KMS-11 (cell line): Measurements from ENCODE around the gene ATRIP.

ENCODE experiments used
- H2AFZ ChIP-seq: fragments of 200-600 bp; sonication (generic); 2 replicates; pipeline ENCODE4 v1.6.1; 2016; ENCODE audit warnings: antibody characterized with exemption, mixed run types, low read depth
- H3K27ac ChIP-seq: fragments of 200-600 bp; sonication (generic); 2 replicates; pipeline ENCODE4 v1.6.1; 2016; ENCODE audit warnings: mild to moderate bottlenecking, mixed run types
- H3K27me3 ChIP-seq: fragments of 200-600 bp; sonication (generic); 2 replicates; pipeline ENCODE4 v1.6.1; 2017; ENCODE audit warnings: mild to moderate bottlenecking, low read depth, mixed run types, moderate library complexity; ENCODE audit not compliant: insufficient read depth
- H3K36me3 ChIP-seq: fragments of 200-600 bp; sonication (generic); 2 replicates; pipeline ENCODE4 v1.6.1; 2017; ENCODE audit warnings: mild to moderate bottlenecking, mixed run types; ENCODE audit not compliant: insufficient read depth
- H3K4me1 ChIP-seq: fragments of 200-600 bp; sonication (generic); 2 replicates; pipeline ENCODE4 v1.6.1; 2016; ENCODE audit warnings: mild to moderate bottlenecking, low read depth, mixed run types; ENCODE audit not compliant: poor library complexity, severe bottlenecking
- H3K4me2 ChIP-seq: fragments of 200-600 bp; sonication (generic); 2 replicates; pipeline ENCODE4 v1.7.0; 2016; ENCODE audit warnings: mild to moderate bottlenecking, mixed run types
- H3K4me3 ChIP-seq: fragments of 200-600 bp; sonication (generic); IDR thresholded peaks from 2 replicates; pipeline ENCODE4 v1.6.1; 2017; ENCODE audit warnings: low read depth, low read length, mixed read lengths; ENCODE audit not compliant: insufficient read depth
- H3K79me2 ChIP-seq: fragments of 200-600 bp; sonication (generic); 2 replicates; pipeline ENCODE4 v1.6.1; 2016; ENCODE audit warnings: low read depth, mixed run types; ENCODE audit not compliant: insufficient read depth
- H3K9ac ChIP-seq: fragments of 200-600 bp; sonication (generic); 2 replicates; pipeline ENCODE4 v1.6.1; 2016; ENCODE audit warnings: mild to moderate bottlenecking, mixed run types
- H4K20me1 ChIP-seq: fragments of 200-600 bp; sonication (generic); 2 replicates; pipeline ENCODE4 v1.6.1; 2016; ENCODE audit warnings: mild to moderate bottlenecking, mixed run types; ENCODE audit not compliant: insufficient read depth
- TF ChIP-seq, protein P1 (sequence below): fragments of 200-600 bp; sonication (generic); conservative IDR thresholded peaks from 2 replicates; pipeline ENCODE4 v1.6.1; 2017; ENCODE audit warnings: low read depth, mild to moderate bottlenecking, antibody characterized with exemption, low read length, moderate library complexity, mixed read lengths

The ATRIP gene

DNA sequence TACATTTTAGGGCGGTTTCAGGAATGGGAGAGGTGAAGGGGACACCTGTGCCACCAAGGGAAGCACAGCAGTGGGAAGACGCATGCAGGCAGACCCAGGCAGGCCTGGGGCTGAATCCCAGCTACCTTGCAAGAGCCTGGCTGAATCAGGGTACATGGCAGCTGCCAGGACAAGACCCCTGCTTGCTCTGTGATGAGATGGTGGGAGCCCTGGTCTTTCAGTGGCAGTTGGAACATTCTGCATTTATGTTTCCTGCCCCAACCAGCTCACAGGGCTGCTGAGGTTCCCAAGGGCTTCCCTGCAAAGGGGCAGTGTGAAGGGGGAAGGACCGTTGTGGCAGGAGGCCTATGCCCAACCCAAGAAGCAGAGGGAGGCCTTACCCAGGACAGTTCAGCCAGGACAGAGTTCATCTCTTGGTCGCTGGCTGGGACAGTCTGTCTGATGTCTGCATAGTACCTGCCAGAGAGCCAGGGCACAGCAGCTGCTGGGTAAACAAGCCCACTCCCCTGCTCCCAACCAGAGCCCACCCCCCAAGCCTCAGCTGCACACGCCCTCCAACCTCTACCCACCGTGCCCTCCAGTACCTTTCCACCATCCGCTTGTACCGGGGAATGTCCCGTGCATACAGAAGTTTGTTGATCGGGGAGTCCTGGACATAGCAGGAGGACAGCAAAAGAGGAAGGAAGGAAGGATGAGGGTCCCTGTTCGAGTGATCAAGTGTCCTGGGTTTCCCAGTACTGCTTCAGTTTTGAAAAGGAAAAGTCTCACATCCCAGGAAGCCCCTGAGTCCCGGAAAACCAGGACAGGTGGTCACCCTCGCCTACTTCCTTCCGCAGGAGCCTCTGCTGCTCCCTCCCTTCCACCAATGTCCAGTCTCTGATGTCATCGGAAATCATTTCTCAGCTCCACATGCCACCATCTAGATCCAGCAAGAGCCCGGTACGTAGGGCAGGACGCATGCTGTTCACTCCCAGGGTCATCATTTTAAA lies 39.8 kb upstream of the ATRIP start:
- Histone ChIP-seq H3K4me2 (no peak overlapping the region), H3K9ac (no peak overlapping the region), H3K27ac (no peak overlapping the region), H3K27me3 (no peaks in the 10 kb centered on the region), H3K79me2 (no peaks in the 10 kb centered on the region), H3K36me3 (no peaks in the 10 kb centered on the region), H3K4me1 (no peaks in the 10 kb centered on the region), H3K4me3 (no peak overlapping the region), H2AFZ (no peak overlapping the region), H4K20me1 (no peaks in the 10 kb centered on the region)
- TF ChIP-seq, protein P1, sequence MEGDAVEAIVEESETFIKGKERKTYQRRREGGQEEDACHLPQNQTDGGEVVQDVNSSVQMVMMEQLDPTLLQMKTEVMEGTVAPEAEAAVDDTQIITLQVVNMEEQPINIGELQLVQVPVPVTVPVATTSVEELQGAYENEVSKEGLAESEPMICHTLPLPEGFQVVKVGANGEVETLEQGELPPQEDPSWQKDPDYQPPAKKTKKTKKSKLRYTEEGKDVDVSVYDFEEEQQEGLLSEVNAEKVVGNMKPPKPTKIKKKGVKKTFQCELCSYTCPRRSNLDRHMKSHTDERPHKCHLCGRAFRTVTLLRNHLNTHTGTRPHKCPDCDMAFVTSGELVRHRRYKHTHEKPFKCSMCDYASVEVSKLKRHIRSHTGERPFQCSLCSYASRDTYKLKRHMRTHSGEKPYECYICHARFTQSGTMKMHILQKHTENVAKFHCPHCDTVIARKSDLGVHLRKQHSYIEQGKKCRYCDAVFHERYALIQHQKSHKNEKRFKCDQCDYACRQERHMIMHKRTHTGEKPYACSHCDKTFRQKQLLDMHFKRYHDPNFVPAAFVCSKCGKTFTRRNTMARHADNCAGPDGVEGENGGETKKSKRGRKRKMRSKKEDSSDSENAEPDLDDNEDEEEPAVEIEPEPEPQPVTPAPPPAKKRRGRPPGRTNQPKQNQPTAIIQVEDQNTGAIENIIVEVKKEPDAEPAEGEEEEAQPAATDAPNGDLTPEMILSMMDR = no peak

DNA sequence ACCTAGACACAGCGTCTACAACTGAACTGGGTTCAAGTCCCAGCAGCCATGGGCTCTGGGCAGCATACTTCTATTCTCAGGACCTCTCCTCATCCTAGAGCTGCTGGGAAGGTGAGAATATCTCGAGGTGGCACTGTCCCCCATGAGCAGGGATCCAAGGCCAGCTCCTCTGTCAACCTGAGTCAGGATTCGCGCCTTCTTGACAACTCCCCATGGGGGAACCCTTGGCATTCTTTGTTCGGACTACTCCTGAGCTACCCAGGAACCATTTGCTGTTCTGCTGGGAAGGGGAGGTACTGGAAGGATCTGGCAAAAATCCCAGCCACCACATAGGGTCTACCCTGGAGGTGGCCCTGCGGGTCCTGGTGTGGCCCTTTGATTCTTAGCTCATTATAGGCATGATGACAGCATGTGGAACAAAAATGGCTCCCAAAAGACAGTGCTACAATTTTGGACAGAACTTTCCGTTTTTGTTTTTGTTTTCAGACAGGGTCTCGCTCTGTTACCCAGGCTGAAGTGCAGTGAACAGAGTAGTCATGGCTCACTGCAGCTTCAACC lies 38.9 kb upstream of the ATRIP start:
- H3K36me3 ChIP-seq = no peaks in the 10 kb centered on the region
- no peaks in the 10 kb centered on the region for H3K27me3 ChIP-seq
- no peaks in the 10 kb centered on the region for H3K4me1 ChIP-seq
- H2AFZ ChIP-seq = no peak overlapping the region
- no peak overlapping the region for H3K9ac ChIP-seq
- no peak overlapping the region for H3K4me2 ChIP-seq
- H3K4me3 ChIP-seq = no peak overlapping the region
- TF ChIP-seq, protein P1 = no peak
- no peaks in the 10 kb centered on the region for H3K79me2 ChIP-seq
- H4K20me1 ChIP-seq = no peaks in the 10 kb centered on the region
- H3K27ac ChIP-seq = no peak overlapping the region

DNA sequence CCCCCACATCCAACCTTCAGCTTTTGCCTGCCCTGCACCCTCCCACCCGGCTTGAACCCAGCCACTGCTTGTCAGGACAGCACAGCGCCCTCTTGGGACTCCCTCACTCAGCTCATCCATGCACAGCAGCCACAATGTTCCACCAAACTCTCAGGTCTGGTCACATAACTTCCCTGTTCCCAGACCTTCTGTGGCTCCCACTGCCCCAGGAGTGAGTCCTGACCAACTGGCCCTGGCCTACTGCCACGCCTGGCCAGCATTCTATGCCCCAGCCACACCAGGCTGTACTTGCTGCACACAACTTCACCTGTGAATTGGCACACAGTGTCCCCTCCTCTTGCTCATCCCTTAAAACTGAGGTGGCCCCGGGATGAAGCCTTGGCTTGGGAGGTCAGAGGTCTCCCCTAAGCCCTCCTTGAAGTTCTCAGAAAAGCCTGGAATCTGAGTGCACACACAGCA lies 37.7 kb upstream of the ATRIP start:
- H2AFZ ChIP-seq = no peak overlapping the region
- no peaks in the 10 kb centered on the region for H3K36me3 ChIP-seq

DNA sequence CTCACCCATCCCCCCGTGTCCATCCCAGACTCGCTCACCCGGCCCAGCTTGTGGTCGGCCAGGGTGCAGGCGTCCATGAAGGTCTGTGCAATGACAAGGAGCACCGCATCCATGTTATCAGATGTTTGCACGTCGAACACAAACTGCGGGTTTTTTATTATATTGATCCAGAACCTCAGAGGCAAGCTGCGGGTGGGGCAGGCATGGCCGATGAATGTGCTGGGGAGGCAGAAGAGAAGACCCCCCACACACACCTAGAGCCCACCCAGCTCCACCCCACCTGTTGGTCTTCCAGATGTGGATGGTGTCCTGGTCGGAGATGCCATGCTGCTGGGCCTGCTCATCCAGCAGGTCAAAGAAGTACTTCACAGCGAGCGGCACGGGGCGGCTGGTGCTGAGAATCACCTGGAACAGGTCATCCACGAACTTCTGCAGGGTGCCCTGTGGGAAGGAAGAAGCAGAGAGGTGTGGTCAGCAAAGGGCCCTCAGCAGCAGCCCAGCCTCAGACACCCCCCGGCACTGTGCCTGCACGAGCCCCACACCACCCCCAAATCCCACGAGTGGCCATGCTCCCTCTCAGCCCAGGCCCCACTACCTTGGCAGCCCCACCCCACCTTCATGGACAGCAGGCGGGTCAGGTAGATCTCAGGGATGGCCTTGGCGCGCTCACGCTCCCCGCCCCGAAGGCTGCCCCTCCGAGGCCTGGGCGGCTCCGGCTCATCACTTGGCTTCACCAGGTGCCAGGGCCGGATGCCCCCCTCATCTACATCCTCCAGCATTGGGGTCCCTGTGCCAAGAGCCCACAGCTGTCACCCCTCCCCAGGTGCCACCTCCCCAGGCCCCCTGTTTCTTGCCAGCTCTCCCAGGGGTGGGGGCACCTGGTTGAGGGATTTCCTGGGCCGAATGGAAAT lies 37.0 kb upstream of the ATRIP start:
- Histone ChIP-seq H4K20me1 (no peaks in the 10 kb centered on the region), H3K27me3 (no peaks in the 10 kb centered on the region), H3K4me1 (no peaks in the 10 kb centered on the region), H3K27ac (no peak overlapping the region), H3K9ac (no peak overlapping the region), H2AFZ (no peak overlapping the region), H3K4me2 (no peak overlapping the region), H3K79me2 (no peaks in the 10 kb centered on the region), H3K4me3 (no peak overlapping the region), H3K36me3 (no peaks in the 10 kb centered on the region)
- TF ChIP-seq, protein P1 = no peak

More for the DNA sequence above, 37.7 kb upstream of the ATRIP start:
- no peaks in the 10 kb centered on the region for H4K20me1 ChIP-seq
- no peak overlapping the region for H3K9ac ChIP-seq
- no peaks in the 10 kb centered on the region for H3K79me2 ChIP-seq
- H3K4me3 ChIP-seq = no peak overlapping the region
- H3K4me2 ChIP-seq = no peak overlapping the region
- no peak overlapping the region for H3K27ac ChIP-seq
- no peaks in the 10 kb centered on the region for H3K4me1 ChIP-seq
- TF ChIP-seq, protein P1 = no peak
- no peaks in the 10 kb centered on the region for H3K27me3 ChIP-seq
